ENCODE measurements around the gene TOM1L2.

DNA sequence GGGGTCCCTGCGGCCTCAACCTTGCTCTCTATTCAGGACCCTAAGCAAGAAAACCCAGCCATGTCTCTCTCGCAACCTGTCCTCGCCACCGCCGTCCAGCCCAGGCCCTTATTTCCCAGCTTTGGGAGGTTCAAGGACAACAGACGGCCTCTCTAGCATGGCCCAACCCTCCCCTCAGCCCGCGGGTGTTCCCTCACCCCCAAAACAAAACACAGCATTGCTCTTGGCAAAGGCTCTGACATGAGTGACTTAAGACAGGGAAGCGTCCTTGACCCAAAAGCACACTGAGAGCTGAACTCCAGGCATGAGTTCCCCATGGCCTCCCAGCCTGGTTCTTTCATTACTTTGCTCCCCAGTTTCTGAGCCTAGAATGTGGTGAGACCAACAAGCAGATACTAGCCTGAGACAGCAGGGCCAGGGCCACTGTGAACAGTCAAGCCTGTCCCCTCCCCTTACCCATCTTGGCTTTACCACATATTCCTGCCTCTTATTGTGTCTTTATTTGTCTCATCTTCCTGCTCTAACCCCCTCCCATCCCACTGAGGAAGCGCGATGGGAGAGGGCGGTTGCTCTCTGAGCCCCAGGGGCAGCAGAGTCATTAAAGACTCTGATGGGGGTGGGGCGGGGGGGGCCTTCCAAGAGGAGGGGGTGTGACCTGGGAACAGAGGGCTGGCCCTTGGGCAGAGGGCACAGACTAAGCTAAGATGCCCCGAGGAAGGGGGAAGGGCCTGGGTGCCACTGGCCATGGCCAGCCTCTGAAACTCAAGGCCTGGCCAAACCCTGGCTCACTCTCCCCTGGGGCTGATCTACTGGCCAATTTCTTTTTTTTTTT is 147.2 kb downstream of the TOM1L2 start:
- no peak for TF ChIP-seq POLR2A (IDR thresholded peaks at IDR 0.05)
- TF ChIP-seq, protein P1, sequence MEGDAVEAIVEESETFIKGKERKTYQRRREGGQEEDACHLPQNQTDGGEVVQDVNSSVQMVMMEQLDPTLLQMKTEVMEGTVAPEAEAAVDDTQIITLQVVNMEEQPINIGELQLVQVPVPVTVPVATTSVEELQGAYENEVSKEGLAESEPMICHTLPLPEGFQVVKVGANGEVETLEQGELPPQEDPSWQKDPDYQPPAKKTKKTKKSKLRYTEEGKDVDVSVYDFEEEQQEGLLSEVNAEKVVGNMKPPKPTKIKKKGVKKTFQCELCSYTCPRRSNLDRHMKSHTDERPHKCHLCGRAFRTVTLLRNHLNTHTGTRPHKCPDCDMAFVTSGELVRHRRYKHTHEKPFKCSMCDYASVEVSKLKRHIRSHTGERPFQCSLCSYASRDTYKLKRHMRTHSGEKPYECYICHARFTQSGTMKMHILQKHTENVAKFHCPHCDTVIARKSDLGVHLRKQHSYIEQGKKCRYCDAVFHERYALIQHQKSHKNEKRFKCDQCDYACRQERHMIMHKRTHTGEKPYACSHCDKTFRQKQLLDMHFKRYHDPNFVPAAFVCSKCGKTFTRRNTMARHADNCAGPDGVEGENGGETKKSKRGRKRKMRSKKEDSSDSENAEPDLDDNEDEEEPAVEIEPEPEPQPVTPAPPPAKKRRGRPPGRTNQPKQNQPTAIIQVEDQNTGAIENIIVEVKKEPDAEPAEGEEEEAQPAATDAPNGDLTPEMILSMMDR (IDR thresholded peaks at IDR 0.05), result no peak

All from heart left ventricle (tissue), 13 donors.